Activated naive CD8-positive, alpha-beta T cell treated with anti-CD3 and anti-CD28 coated beads, Interleukin-2, amount 10 ng/mL, durations not matched to agents 7 days and 5 days (primary cell): ENCODE data around the gene CD44. TPM values are rescaled to one million over a fixed set of nuclear protein-coding genes. Genes with fewer than 3 reads are reported as not detected.
A peak's percentile ranks its signal among the peaks of the same experiment; 100 is the strongest.

Experiments used
- ATAC-seq: fragments of 150-1000 bp; cut with Tn5 transposase; one replicate; pipeline ENCODE4 v1.10.0; 2021; ENCODE audit warnings: low read depth, moderate library complexity
- POLR2A ChIA-PET: fragments of 350-600 bp; sonication (Branson Sonifier 250); formaldehyde crosslinking; loops from one replicate; lab custom pipeline; 2021; ENCODE audit warnings: antibody characterized with exemption; lab: Charles Lee
- DNase-seq: peaks from one replicate; pipeline ENCODE4 v3.0.0; 2021
- H3K27ac Mint-ChIP-seq: one replicate; pipeline ENCODE4 v1.8.0; 2022; ENCODE audit warnings: mild to moderate bottlenecking, mixed read lengths
- H3K27me3 Mint-ChIP-seq: one replicate; pipeline ENCODE4 v1.8.0; 2022; ENCODE audit warnings: mild to moderate bottlenecking, moderate library complexity, mixed read lengths
- H3K36me3 Mint-ChIP-seq: one replicate; pipeline ENCODE4 v1.8.0; 2021; ENCODE audit warnings: mild to moderate bottlenecking, mixed read lengths
- H3K4me1 Mint-ChIP-seq: one replicate; pipeline ENCODE4 v1.8.0; 2021; ENCODE audit warnings: mixed read lengths
- H3K4me3 Mint-ChIP-seq: one replicate; pipeline ENCODE4 v1.8.0; 2022; ENCODE audit warnings: mild to moderate bottlenecking, moderate library complexity, mixed read lengths
- H3K9me3 Mint-ChIP-seq: one replicate; pipeline ENCODE4 v1.8.0; 2021; ENCODE audit warnings: mixed read lengths
- total RNA-seq, 2 experiments: library from RNA; stranded (reverse); gene quantifications; one replicate each; pipeline ENCODE4 v1.2.3, GENCODE V29; 2021

CD44 gene
- total RNA-seq, 2 experiments from 2014 or later = 551 to 555 TPM

GRCh38 chr11:35253237-35253636 lies 114.3 kb downstream of the CD44 start:
- Mint-ChIP-seq H3K36me3 (peaks cover 11% of the 10 kb centered on the region), H3K4me1 (peaks cover 25% of the 10 kb centered on the region), H3K27ac (no peak overlapping the region), H3K4me3 (no peak overlapping the region), H3K27me3 (no peaks in the 10 kb centered on the region), H3K9me3 (peaks cover 10% of the 10 kb centered on the region)
- ATAC-seq (no peak), DNase-seq (no peak)
- POLR2A ChIA-PET = no interaction called here

GRCh38 chr11:35255514-35255913 lies 116.5 kb downstream of the CD44 start:
- H3K4me3 Mint-ChIP-seq = no peak overlapping the region
- H3K4me1 Mint-ChIP-seq = peaks cover 26% of the 10 kb centered on the region
- peaks cover 10% of the 10 kb centered on the region for H3K9me3 Mint-ChIP-seq
- POLR2A ChIA-PET = no interaction called here
- H3K27ac Mint-ChIP-seq = no peak overlapping the region
- DNase-seq (no peak), ATAC-seq (no peak)
- H3K36me3 Mint-ChIP-seq = peaks cover 13% of the 10 kb centered on the region
- peaks cover 3% of the 10 kb centered on the region for H3K27me3 Mint-ChIP-seq

GRCh38 chr11:35256296-35256695 lies 117.3 kb downstream of the CD44 start:
- peaks cover 27% of the 10 kb centered on the region for H3K4me1 Mint-ChIP-seq
- H3K27me3 Mint-ChIP-seq = peaks cover 3% of the 10 kb centered on the region
- H3K9me3 Mint-ChIP-seq = peaks cover 8% of the 10 kb centered on the region
- peak overlapping the region; percentile 25 for H3K27ac Mint-ChIP-seq
- DNase-seq (no peak), ATAC-seq (no peak)
- H3K36me3 Mint-ChIP-seq = peaks cover 13% of the 10 kb centered on the region
- POLR2A ChIA-PET = interaction anchor here (0.9 to 1.1 kb wide), 2 partner anchors 9 to 13 kb away, joined by 3 read pairs; no protein-coding TSS in a partner anchor
- H3K4me3 Mint-ChIP-seq = peak overlapping the region; percentile 22

GRCh38 chr11:35257281-35257680 lies 118.3 kb downstream of the CD44 start:
- Mint-ChIP-seq H3K4me3 (peak overlapping the region; percentile 72), H3K27me3 (peaks cover 3% of the 10 kb centered on the region), H3K9me3 (peaks cover 8% of the 10 kb centered on the region), H3K27ac (peak overlapping the region; percentile 85), H3K36me3 (peaks cover 17% of the 10 kb centered on the region), H3K4me1 (peaks cover 24% of the 10 kb centered on the region)
- ATAC-seq = peak; percentile 100
- DNase-seq = no peak
- POLR2A ChIA-PET = interaction anchor here (0.9 to 1.7 kb wide), 4 partner anchors 10 to 48 kb away, joined by 3 to 5 read pairs (median 3); no protein-coding TSS in a partner anchor

- H3K4me1 Mint-ChIP-seq = peaks cover 24% of the 10 kb centered on the region
- no peak for ATAC-seq
- H3K27me3 Mint-ChIP-seq = peaks cover 3% of the 10 kb centered on the region
- H3K36me3 Mint-ChIP-seq = peaks cover 17% of the 10 kb centered on the region
- peaks cover 6% of the 10 kb centered on the region for H3K9me3 Mint-ChIP-seq
- POLR2A ChIA-PET = no interaction called here
- no peak overlapping the region for H3K27ac Mint-ChIP-seq
- no peak overlapping the region for H3K4me3 Mint-ChIP-seq
- DNase-seq = no peak
Observed at GRCh38 chr11:35259529-35259928, 120.6 kb downstream of the CD44 start.

- DNase-seq (no peak), ATAC-seq (no peak)
- H3K4me3 Mint-ChIP-seq = no peak overlapping the region
- no peak overlapping the region for H3K27ac Mint-ChIP-seq
- peaks cover 10% of the 10 kb centered on the region for H3K36me3 Mint-ChIP-seq
- POLR2A ChIA-PET = interaction anchor here (0.6 kb wide), 1 partner anchor 20 kb away, joined by 3 read pairs; no protein-coding TSS in a partner anchor
- H3K27me3 Mint-ChIP-seq = peaks cover 3% of the 10 kb centered on the region
- no peaks in the 10 kb centered on the region for H3K9me3 Mint-ChIP-seq
- peaks cover 24% of the 10 kb centered on the region for H3K4me1 Mint-ChIP-seq
Observed at GRCh38 chr11:35260342-35260985, 121.5 kb downstream of the CD44 start.

- Mint-ChIP-seq H3K4me3 (no peak overlapping the region), H3K27ac (no peak overlapping the region), H3K9me3 (no peaks in the 10 kb centered on the region), H3K4me1 (peaks cover 22% of the 10 kb centered on the region), H3K36me3 (peaks cover 8% of the 10 kb centered on the region), H3K27me3 (peaks cover 3% of the 10 kb centered on the region)
- POLR2A ChIA-PET = no interaction called here
- DNase-seq = no peak
- no peak for ATAC-seq
Observed at GRCh38 chr11:35261197-35261596, 122.2 kb downstream of the CD44 start.

GRCh38 chr11:35262056-35262455 lies 123.1 kb downstream of the CD44 start:
- Mint-ChIP-seq H3K27ac (no peak overlapping the region), H3K9me3 (no peaks in the 10 kb centered on the region), H3K4me3 (no peak overlapping the region), H3K36me3 (peaks cover 6% of the 10 kb centered on the region), H3K4me1 (peaks cover 17% of the 10 kb centered on the region), H3K27me3 (peaks cover 6% of the 10 kb centered on the region)
- DNase-seq (no peak), ATAC-seq (no peak)
- POLR2A ChIA-PET = no interaction called here

GRCh38 chr11:35262735-35263134 lies 123.8 kb downstream of the CD44 start:
- H3K9me3 Mint-ChIP-seq = peaks cover 2% of the 10 kb centered on the region
- peaks cover 11% of the 10 kb centered on the region for H3K4me1 Mint-ChIP-seq
- no peak overlapping the region for H3K27ac Mint-ChIP-seq
- DNase-seq (no peak), ATAC-seq (no peak)
- POLR2A ChIA-PET = no interaction called here
- peaks cover 6% of the 10 kb centered on the region for H3K36me3 Mint-ChIP-seq
- no peak overlapping the region for H3K4me3 Mint-ChIP-seq
- peaks cover 6% of the 10 kb centered on the region for H3K27me3 Mint-ChIP-seq

- DNase-seq = no peak
- no peak overlapping the region for H3K27ac Mint-ChIP-seq
- peaks cover 3% of the 10 kb centered on the region for H3K27me3 Mint-ChIP-seq
- H3K4me3 Mint-ChIP-seq = no peak overlapping the region
- H3K36me3 Mint-ChIP-seq = peaks cover 8% of the 10 kb centered on the region
- H3K4me1 Mint-ChIP-seq = peaks cover 5% of the 10 kb centered on the region
- ATAC-seq = no peak
- peaks cover 6% of the 10 kb centered on the region for H3K9me3 Mint-ChIP-seq
- POLR2A ChIA-PET = no interaction called here
Observed at GRCh38 chr11:35265755-35266454, 126.9 kb downstream of the CD44 start.

GRCh38 chr11:35267504-35267903 lies 128.5 kb downstream of the CD44 start:
- ATAC-seq (no peak), DNase-seq (no peak)
- Mint-ChIP-seq H3K4me1 (peaks cover 14% of the 10 kb centered on the region), H3K27ac (no peak overlapping the region), H3K27me3 (peaks cover 3% of the 10 kb centered on the region), H3K4me3 (no peak overlapping the region), H3K9me3 (peaks cover 6% of the 10 kb centered on the region), H3K36me3 (peaks cover 5% of the 10 kb centered on the region)
- POLR2A ChIA-PET = interaction anchor here (0.5 kb wide), 1 partner anchor 967 kb away, joined by 4 read pairs; no protein-coding TSS in a partner anchor

- ATAC-seq = no peak
- H3K9me3 Mint-ChIP-seq = peaks cover 6% of the 10 kb centered on the region
- peaks cover 3% of the 10 kb centered on the region for H3K27me3 Mint-ChIP-seq
- POLR2A ChIA-PET = no interaction called here
- no peak overlapping the region for H3K27ac Mint-ChIP-seq
- H3K4me1 Mint-ChIP-seq = peaks cover 37% of the 10 kb centered on the region
- H3K4me3 Mint-ChIP-seq = no peak overlapping the region
- peaks cover 12% of the 10 kb centered on the region for H3K36me3 Mint-ChIP-seq
- DNase-seq = no peak
Observed at GRCh38 chr11:35270342-35270741, 131.4 kb downstream of the CD44 start.

GRCh38 chr11:35271031-35271430 lies 132.1 kb downstream of the CD44 start:
- ATAC-seq = no peak
- peaks cover 3% of the 10 kb centered on the region for H3K27me3 Mint-ChIP-seq
- DNase-seq = no peak
- peaks cover 12% of the 10 kb centered on the region for H3K36me3 Mint-ChIP-seq
- H3K4me3 Mint-ChIP-seq = no peak overlapping the region
- H3K4me1 Mint-ChIP-seq = peaks cover 41% of the 10 kb centered on the region
- H3K27ac Mint-ChIP-seq = no peak overlapping the region
- POLR2A ChIA-PET = no interaction called here
- peaks cover 6% of the 10 kb centered on the region for H3K9me3 Mint-ChIP-seq
